ENCODE measurements around the gene HAP1. TPM values are rescaled to one million over a fixed set of nuclear protein-coding genes. Genes with fewer than 3 reads are reported as not detected.

The HAP1 gene
- polyA plus RNA-seq, 1 of the 3 experiments (the other 2 are of a cell fraction), result 0.18 TPM

GRCh38 chr17:41682631-41683030 lies 51.8 kb downstream of the HAP1 start:
- no peak overlapping the region for H2AFZ ChIP-seq (ENCODE audit: low read depth)
- DNase-seq, result no peak
- ChIA-PET POLR2A (no interaction called here), CTCF (interaction anchor here (1.0 to 18.0 kb wide), 4 partner anchors 13 to 134 kb away, joined by 3 to 235 read pairs (median 7); no protein-coding TSS in a partner anchor)
- no peaks in the 10 kb centered on the region for H3K9me2 ChIP-seq
- no peak overlapping the region for H3K9ac ChIP-seq
- no peaks in the 10 kb centered on the region for H3K36me3 ChIP-seq (replicated peaks in 1 of 2; ENCODE audit: control insufficient read depth in 1 of 2, insufficient read depth in 2 of 2, low read length in 1 of 2)
- no peak overlapping the region for H3K27ac ChIP-seq (ENCODE audit: low read depth in 2 of 2, low read length in 1 of 2)
- no peak overlapping the region for H3K4me3 ChIP-seq (ENCODE audit: low read depth in 2 of 2, low read length in 1 of 2)
- peaks cover 0 to 15% of the 10 kb centered on the region in 2 experiments; a peak in 1 of 4 replicates for H3K4me1 ChIP-seq (ENCODE audit: control insufficient read depth in 1 of 2, insufficient read depth in 2 of 2, low read depth in 1 of 2, low read length in 1 of 2)
- no peaks in the 10 kb centered on the region for H3K9me3 ChIP-seq
- no peaks in the 10 kb centered on the region for H3K27me3 ChIP-seq (ENCODE audit: insufficient read depth)
- no peaks in the 10 kb centered on the region for H4K20me1 ChIP-seq (ENCODE audit: insufficient read depth)
- TF ChIP-seq RFX5 (IDR thresholded peaks at IDR 0.05; ENCODE audit: low read length) (no peak), FOXM1 (IDR thresholded peaks at IDR 0.05; ENCODE audit: low read depth) (no peak), FOSL2 (IDR thresholded peaks at IDR 0.05; ENCODE audit: borderline replicate concordance, low read depth) (no peak), SIN3A (IDR thresholded peaks at IDR 0.05; ENCODE audit: borderline replicate concordance, low read depth, low read length) (no peak), USF1 (IDR thresholded peaks at IDR 0.05; ENCODE audit: borderline replicate concordance, low read depth) (no peak), CTCF (IDR thresholded peaks at IDR 0.05) (no peak), ELF1 (IDR thresholded peaks at IDR 0.05) (no peak), PBX3 (IDR thresholded peaks at IDR 0.05) (no peak), NFIC (IDR thresholded peaks at IDR 0.05; ENCODE audit: borderline replicate concordance) (no peak), USF2 (IDR thresholded peaks at IDR 0.05; ENCODE audit: borderline replicate concordance, low read depth, low read length) (no peak), CHD2 (IDR thresholded peaks at IDR 0.05; ENCODE audit: low read length, partially characterized antibody) (no peak), YY1 (IDR thresholded peaks at IDR 0.05; ENCODE audit: low read depth) (no peak), FOXJ3 (CRISPR knock-in tag; IDR thresholded peaks at IDR 0.05) (no peak), EZH2phosphoT487 (IDR thresholded peaks at IDR 0.05; ENCODE audit: borderline replicate concordance, low read depth) (no peak), TEAD4 (IDR thresholded peaks at IDR 0.05; ENCODE audit: borderline replicate concordance, insufficient read depth) (no peak), NRF1 (IDR thresholded peaks at IDR 0.05; ENCODE audit: low read depth, low read length) (no peak), MAX (IDR thresholded peaks at IDR 0.05; ENCODE audit: low read depth) (no peak), RAD21 (IDR thresholded peaks at IDR 0.05; ENCODE audit: low read length) (no peak)
- no peak overlapping the region for H3K4me2 ChIP-seq
- H3F3A ChIP-seq (replicated peaks; ENCODE audit: insufficient read depth), result no peaks in the 10 kb centered on the region
- WGBS (ENCODE audit: low lambda C conversion rate), result 80% methylated on average over 5 of the region's 5 CpGs
- H3K79me2 ChIP-seq (ENCODE audit: insufficient read depth), result no peaks in the 10 kb centered on the region

All from SK-N-SH (cell line).